Right atrium auricular region (tissue), 2 donors: ENCODE data around the gene PDGFRB. TPM values are rescaled to one million over a fixed set of nuclear protein-coding genes. Genes with fewer than 3 reads are reported as not detected.
A peak's percentile ranks its signal among the peaks of the same experiment; 100 is the strongest.

ENCODE experiments used
- DNase-seq: peaks from one replicate; pipeline ENCODE4 v3.0.0-alpha.2; 2019; ENCODE audit warnings: low spot score
- H3K27ac ChIP-seq, 2 donors: fragments of 200-600 bp; sonication (generic); 1 replicate in 1 of 2; 2 replicates in 1 of 2; pipeline ENCODE4 v1.5.1; 2016 to 2019
- H3K27me3 ChIP-seq, 2 donors: fragments of 200-600 bp; sonication (generic); one replicate each; pipeline versions ENCODE4 v1.5.1 to v1.6.0; 2017 to 2019
- H3K36me3 ChIP-seq: fragments of 200-600 bp; sonication (generic); one replicate; pipeline ENCODE4 v1.5.1; 2016
- H3K4me1 ChIP-seq, 2 donors: fragments of 200-600 bp; sonication (generic); one replicate each; pipeline versions ENCODE4 v1.5.1 to v1.6.0; 2017 to 2019
- H3K4me3 ChIP-seq, 2 donors: fragments of 200-600 bp; sonication (generic); 1 replicate in 1 of 2; 2 replicates in 1 of 2; pipeline ENCODE4 v1.5.1; 2017 to 2019; ENCODE audit warnings: mild to moderate bottlenecking in 1 of 2, moderate library complexity in 1 of 2
- H3K9me3 ChIP-seq, 2 donors: fragments of 200-600 bp; sonication (generic); one replicate each; pipeline ENCODE4 v1.5.1; 2019
- CTCF ChIP-seq, 2 donors: fragments of 200-600 bp; sonication (generic); IDR thresholded peaks; one replicate each; pipeline ENCODE4 v1.5.1; 2019; ENCODE audit warnings: antibody characterized with exemption in 2 of 2
- total RNA-seq, 2 donors: library from RNA; depleted of rRNA; stranded (reverse); fragments of >200 nt; gene quantifications; one replicate each; pipeline ENCODE4 v1.1.0, GENCODE V29; 2016

PDGFRB gene
- total RNA-seq, 2 donors from 2014 or later, result 68.3 to 68.7 TPM

- peak overlapping the region; percentile 19 to 29 for H3K27ac ChIP-seq
- no peak for TF ChIP-seq CTCF (IDR thresholded peaks at IDR 0.05)
- no peaks in the 10 kb centered on the region for H3K36me3 ChIP-seq
- no peaks in the 10 kb centered on the region for H3K9me3 ChIP-seq
- H3K4me3 ChIP-seq, result no peak overlapping the region
- no peaks in the 10 kb centered on the region for H3K27me3 ChIP-seq
- DNase-seq, result no peak
- peaks cover 0 to 5% of the 10 kb centered on the region in 2 donors for H3K4me1 ChIP-seq
These were observed 90.3 kb downstream of the PDGFRB start for GRCh38 chr5:150065346-150065745.

DNA sequence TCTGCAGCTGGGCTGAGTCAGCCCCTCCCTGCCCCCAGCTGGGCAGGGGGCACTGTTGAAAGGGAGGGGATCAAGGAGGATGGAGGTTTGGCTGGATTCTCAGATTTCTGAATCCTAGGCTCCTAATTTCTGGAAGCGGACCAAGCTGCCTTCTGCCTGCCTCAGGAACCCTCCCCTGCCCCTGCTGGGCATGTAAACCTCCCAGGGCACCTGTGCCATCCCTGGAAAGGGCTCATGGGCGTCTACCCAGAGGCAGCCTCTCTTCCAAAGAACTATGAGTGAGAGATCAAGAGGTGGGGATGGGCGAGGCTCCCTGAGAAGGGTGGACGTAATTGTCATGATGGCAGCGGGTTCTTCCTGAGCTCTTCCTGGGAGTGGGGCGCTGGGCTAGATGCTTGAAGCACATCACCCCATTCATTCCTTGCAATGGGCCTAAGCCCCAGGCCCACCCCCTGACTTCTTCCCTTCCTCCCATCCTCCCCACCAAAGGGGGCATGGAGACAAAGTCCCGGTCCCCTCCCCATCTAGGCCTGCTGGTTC, 90.9 kb downstream of the PDGFRB start:
- H3K4me1 ChIP-seq, result peaks cover 0 to 5% of the 10 kb centered on the region in 2 donors

More for the DNA sequence above, 90.9 kb downstream of the PDGFRB start:
- H3K27ac ChIP-seq, result no peak overlapping the region
- H3K27me3 ChIP-seq, result no peaks in the 10 kb centered on the region
- H3K4me3 ChIP-seq, result no peak overlapping the region
- H3K36me3 ChIP-seq, result no peaks in the 10 kb centered on the region
- H3K9me3 ChIP-seq, result no peaks in the 10 kb centered on the region
- DNase-seq, result no peak
- TF ChIP-seq CTCF (IDR thresholded peaks at IDR 0.05), result no peak

Other genes starting within 250 kb of the PDGFRB start
- gene PDE6A, start 211.1 kb downstream of the PDGFRB start, total RNA-seq, result under 1 TPM in 1 of 2 donors, not detected in 1; 0.08 TPM
- 10 to 100 TPM in 1 of 2 donors, 1 to 10 TPM in 1; 7.2 to 12.0 TPM for gene SLC26A2, start 195.1 kb downstream of the PDGFRB start, total RNA-seq
- gene TIGD6, start 155.2 kb downstream of the PDGFRB start, total RNA-seq, result 1 to 10 TPM; 1.6 to 2.3 TPM
- 10 to 100 TPM; 18.4 to 21.1 TPM for gene HMGXB3, start 155.1 kb downstream of the PDGFRB start, total RNA-seq
- 10 to 100 TPM; 11.2 to 24.6 TPM for gene CSF1R, start 69.3 kb downstream of the PDGFRB start, total RNA-seq
- gene CDX1, start 10.9 kb upstream of the PDGFRB start, total RNA-seq, result not detected
- not detected for gene SLC6A7, start 34.2 kb upstream of the PDGFRB start, total RNA-seq
- gene CAMK2A, start 133.9 kb upstream of the PDGFRB start, total RNA-seq, result 10 to 100 TPM in 1 of 2 donors, 1 to 10 TPM in 1; 4.9 to 18.2 TPM
- gene ARSI, start 147.1 kb upstream of the PDGFRB start, total RNA-seq, result under 1 TPM; 0.30 to 0.83 TPM
- 10 to 100 TPM; 17.5 to 18.1 TPM for gene TCOF1, start 201.9 kb upstream of the PDGFRB start, total RNA-seq